NCI-H446 (cell line): ENCODE measurements around the gene NOL8.

ENCODE experiments used
- DNase-seq, 2 experiments: peaks; one replicate each; lab custom pipeline; 2025; lab: John Stamatoyannopoulos, UW

Gene NOL8

GRCh38 chr9:92325269-92325990 is at the start of gene NOL8, which contains the start of gene CENPP:
NOL8 (minus strand) TSS chr9:92325350; CDS start chr9:92324161, 1,189 bp downstream.
CENPP (plus strand) TSS chr9:92325953.
- peak; percentile 78 to 79 for DNase-seq

GRCh38 chr9:92373167-92373566 is 48.0 kb upstream of the NOL8 start:
- DNase-seq = no peak

- DNase-seq = no peak
These were observed 43.9 kb upstream of the NOL8 start for GRCh38 chr9:92369075-92369474.

GRCh38 chr9:92360083-92360482 is 34.9 kb upstream of the NOL8 start:
- DNase-seq = no peak

- DNase-seq = no peak
These were observed 34.3 kb upstream of the NOL8 start for GRCh38 chr9:92359394-92359995.

GRCh38 chr9:92353051-92353450 is 27.9 kb upstream of the NOL8 start:
- no peak for DNase-seq

- no peak for DNase-seq
These were observed 25.6 kb upstream of the NOL8 start for GRCh38 chr9:92350740-92351133.

- DNase-seq = no peak
These were observed 24.9 kb upstream of the NOL8 start for GRCh38 chr9:92349771-92350739.

GRCh38 chr9:92345582-92345981 is 20.4 kb upstream of the NOL8 start:
- DNase-seq = no peak

GRCh38 chr9:92342825-92343488 is 17.8 kb upstream of the NOL8 start:
- no peak for DNase-seq

- no peak for DNase-seq
These were observed 16.4 kb upstream of the NOL8 start for GRCh38 chr9:92341578-92341977.

- DNase-seq = no peak
These were observed 8.1 kb upstream of the NOL8 start for GRCh38 chr9:92333282-92333634.

- no peak for DNase-seq
These were observed 7.6 kb upstream of the NOL8 start for GRCh38 chr9:92332577-92333281.

GRCh38 chr9:92328225-92328624 is 3.1 kb upstream of the NOL8 start:
- peak in 1 of 2 experiments; percentile 26 for DNase-seq

- no peak for DNase-seq
These were observed 2.2 kb upstream of the NOL8 start for GRCh38 chr9:92327283-92327850.

- DNase-seq = no peak
These were observed 896 bp upstream of the NOL8 start for GRCh38 chr9:92325991-92326500.

GRCh38 chr9:92324889-92325268 is 271 bp downstream of the NOL8 start:
- no peak for DNase-seq

GRCh38 chr9:92324431-92324830 is 719 bp downstream of the NOL8 start:
- DNase-seq = no peak

GRCh38 chr9:92315456-92315855 is 9.7 kb downstream of the NOL8 start:
- no peak for DNase-seq

GRCh38 chr9:92313624-92314012 is 11.5 kb downstream of the NOL8 start:
- no peak for DNase-seq
